Neural progenitor cell (in vitro differentiated cells): Measurements from ENCODE around the gene SMARCA5.

Source experiments
- CTCF ChIP-seq: fragments of 200-600 bp; sonication (generic); IDR thresholded peaks from 2 replicates; pipeline ENCODE4 v1.5.1; 2017; ENCODE audit warnings: antibody characterized with exemption, mild to moderate bottlenecking
- EZH2 ChIP-seq: fragments of 200-600 bp; sonication (generic); IDR thresholded peaks from 2 replicates; pipeline ENCODE4 v1.6.1; 2017; ENCODE audit warnings: antibody characterized with exemption, mild to moderate bottlenecking, moderate library complexity
- EZH2phosphoT487 ChIP-seq: fragments of 200-600 bp; sonication (generic); IDR thresholded peaks from 2 replicates; pipeline ENCODE4 v1.6.1; 2017; ENCODE audit warnings: antibody characterized with exemption

GRCh38 chr4:143514497-143514896 is 995 bp downstream of the SMARCA5 start:
- TF ChIP-seq CTCF (no peak), EZH2 (no peak), EZH2phosphoT487 (no peak)
